Measurements from ENCODE around the gene UGT2B15.
"Not testable (repeated sequence)": the region's sequence is repeated elsewhere in the genome, so short reads cannot be mapped to it uniquely, and the experiment has no call there.

DNA sequence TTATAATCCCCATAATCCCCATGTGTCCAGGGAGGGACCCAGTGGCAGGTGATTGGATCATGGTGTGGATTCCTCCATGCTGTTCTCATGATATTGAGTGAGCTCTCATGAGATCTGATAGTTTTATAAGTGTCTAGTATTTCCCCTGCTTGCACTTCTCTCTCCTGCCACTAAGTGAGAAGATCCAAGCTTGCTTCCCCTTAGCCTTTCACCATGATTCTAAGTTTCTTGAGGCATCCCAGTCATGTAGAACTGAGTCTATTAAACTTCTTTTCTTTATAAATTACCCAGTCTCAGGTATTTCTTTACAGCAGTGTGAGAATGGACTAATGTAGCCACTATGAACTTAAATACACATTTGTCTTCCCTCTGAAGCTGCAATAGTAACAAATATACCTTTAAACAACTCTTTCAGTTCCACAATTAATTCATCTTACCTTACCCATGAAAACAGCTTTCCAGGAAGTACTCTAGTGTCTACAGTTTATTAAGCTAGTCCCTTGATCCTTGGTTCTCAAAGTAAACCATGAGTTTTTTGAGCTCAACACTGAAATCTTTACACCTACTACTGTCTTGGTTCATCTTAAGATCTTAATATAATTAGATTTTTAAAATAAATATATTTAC, 1.8 kb downstream of the UGT2B15 start:
- TF ChIP-seq POLR2A (IDR thresholded peaks at IDR 0.05), result not testable (repeated sequence)
- TF ChIP-seq, protein P1, sequence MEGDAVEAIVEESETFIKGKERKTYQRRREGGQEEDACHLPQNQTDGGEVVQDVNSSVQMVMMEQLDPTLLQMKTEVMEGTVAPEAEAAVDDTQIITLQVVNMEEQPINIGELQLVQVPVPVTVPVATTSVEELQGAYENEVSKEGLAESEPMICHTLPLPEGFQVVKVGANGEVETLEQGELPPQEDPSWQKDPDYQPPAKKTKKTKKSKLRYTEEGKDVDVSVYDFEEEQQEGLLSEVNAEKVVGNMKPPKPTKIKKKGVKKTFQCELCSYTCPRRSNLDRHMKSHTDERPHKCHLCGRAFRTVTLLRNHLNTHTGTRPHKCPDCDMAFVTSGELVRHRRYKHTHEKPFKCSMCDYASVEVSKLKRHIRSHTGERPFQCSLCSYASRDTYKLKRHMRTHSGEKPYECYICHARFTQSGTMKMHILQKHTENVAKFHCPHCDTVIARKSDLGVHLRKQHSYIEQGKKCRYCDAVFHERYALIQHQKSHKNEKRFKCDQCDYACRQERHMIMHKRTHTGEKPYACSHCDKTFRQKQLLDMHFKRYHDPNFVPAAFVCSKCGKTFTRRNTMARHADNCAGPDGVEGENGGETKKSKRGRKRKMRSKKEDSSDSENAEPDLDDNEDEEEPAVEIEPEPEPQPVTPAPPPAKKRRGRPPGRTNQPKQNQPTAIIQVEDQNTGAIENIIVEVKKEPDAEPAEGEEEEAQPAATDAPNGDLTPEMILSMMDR (IDR thresholded peaks at IDR 0.05), result not testable (repeated sequence)

All from body of pancreas (tissue), 4 donors.